ENCODE data around the gene PEX1.
A peak's percentile ranks its signal among the peaks of the same experiment; 100 is the strongest.
"Not testable (repeated sequence)": the region's sequence is repeated elsewhere in the genome, so short reads cannot be mapped to it uniquely, and the experiment has no call there.

The PEX1 gene

DNA sequence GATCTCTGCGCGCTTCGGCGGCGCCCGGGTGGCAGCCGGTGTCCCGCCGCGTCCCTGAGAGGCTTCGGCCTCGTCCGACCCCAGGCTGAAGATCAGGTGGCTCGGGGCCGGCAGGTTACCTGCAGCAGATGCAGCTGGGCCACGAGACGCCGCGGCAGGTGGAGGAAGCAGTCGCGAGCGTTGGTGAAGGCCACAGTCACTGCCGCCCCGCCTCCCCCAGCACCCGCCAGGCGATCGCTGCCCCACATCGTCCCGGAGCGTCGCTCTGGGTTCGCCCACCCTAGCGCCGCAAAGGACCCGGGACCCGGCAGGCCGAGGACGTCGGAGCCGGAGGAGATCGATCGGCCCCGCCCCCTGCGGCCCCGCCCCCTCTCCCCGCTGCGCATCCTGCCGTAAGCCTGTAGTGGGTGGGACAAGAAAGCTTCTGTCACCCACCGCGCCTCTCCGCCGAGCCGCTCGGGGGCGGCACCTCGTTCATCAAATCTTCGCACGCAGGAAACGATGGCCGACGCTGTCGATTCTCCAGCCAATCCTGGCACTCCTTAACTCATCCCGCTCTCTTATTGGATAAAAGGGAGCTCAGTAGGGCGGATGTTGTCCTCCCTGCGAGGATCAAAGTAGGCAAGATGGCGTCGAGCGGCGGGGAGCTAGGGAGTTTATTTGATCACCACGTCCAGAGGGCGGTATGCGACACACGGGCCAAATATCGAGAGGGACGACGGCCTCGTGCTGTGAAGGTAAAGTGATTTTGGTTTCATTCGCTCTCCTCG, at the start of gene PEX1, which contains the start of gene RBM48:
PEX1 (minus strand) TSS at position 333 of the 770 bp plus-strand sequence; CDS start at position 248, 85 bp downstream.
RBM48 (plus strand) TSS at position 608 of the 770 bp plus-strand sequence; CDS start at position 627, 19 bp downstream.
- DNase-seq (ENCODE audit: low read depth): peak; percentile 97

DNA sequence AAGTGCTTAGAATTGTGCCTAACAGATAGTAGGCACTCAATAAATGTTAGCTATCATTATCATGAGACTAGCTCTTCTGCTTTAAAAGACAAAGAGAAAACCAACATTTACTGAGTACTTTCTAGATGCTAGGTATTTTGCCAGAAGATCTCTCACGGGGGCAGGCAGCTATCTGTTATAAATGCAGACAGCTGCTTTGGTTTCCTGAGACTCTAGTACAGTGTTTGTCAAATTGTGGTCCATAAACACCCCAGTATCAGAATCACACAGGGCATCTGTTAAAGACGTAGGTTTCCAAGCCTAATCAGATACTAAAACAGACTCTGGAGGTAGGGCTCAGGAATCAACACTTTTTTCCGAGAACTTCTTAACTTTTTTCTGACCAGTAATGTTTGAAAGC, 48.0 kb upstream of the PEX1 start:
- DNase-seq (ENCODE audit: low read depth): no peak

DNA sequence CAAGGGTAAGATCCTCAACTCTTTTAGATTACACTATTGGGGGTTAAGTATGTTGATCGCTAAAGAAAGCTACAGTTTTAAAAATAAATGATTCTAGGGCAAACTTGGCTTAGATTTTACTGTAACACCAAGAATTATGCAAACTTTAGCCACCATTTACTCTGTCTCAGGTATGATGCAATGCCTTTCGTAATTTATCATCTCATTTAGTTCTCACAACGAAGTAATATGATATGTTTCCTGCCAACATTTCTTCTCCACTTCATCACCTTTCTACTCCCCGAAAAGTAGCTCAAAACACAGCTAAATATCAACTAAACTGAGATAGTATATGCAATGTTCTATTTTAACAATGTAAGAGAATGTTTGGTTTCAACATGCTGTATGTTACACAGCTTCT, 40.8 kb upstream of the PEX1 start:
- DNase-seq (ENCODE audit: low read depth): no peak

DNA sequence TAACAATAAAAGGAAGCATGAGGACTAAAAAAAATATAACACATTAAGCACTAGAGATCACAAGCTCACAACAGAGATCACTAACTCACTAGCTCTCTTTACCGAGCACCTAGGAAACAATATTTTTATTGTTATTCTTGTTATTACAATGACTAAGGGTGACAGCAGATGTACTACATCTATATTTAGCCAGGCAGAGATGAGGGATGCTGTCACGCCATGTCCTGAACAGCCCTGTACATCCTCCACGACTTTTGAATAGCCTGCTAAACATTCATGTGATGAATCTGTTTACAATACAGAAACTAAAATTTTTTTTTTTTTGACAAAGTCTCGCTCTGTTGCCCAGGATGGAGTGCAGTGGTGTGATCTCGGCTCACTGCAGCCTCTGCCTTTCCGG, 39.1 kb upstream of the PEX1 start:
- no peak for DNase-seq (ENCODE audit: low read depth)

DNA sequence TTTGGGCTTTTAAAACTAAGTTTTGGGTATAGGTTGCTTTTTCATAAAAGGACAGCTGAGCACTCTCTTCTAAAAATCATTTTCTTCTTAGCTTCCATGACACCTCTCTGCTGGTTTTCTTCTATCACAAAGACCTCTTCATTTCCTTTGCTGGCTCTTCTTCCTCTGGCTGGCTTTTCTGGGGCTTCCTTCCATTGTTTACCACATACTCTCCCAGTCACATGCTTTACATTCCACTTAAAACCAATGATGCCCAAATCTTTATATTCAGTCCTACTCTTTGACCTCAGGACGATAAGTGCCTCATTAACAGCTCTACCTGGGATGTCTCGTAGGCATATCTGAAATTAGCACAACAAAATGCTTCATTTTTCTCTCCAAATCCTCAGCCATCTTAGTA, 35.0 kb upstream of the PEX1 start:
- DNase-seq (ENCODE audit: low read depth): no peak

DNA sequence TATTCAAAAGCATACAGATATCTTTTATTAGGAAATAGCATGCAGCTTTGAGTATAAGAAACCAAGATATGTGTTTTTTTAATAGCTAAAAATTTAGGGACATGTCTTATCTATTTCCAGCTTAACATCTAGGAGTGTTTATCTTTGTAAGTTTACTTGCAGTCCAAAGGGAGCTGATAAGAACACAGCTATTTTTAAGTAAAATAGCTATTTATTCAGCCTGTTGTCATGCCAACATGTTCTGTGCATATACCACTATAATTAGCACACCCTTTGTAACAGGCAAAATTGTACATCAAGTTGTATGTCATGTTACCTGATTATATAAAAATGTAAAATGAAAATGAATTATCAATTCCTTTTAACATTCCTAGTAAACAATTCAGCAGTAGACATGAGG, 32.3 kb upstream of the PEX1 start:
- DNase-seq (ENCODE audit: low read depth): no peak

DNA sequence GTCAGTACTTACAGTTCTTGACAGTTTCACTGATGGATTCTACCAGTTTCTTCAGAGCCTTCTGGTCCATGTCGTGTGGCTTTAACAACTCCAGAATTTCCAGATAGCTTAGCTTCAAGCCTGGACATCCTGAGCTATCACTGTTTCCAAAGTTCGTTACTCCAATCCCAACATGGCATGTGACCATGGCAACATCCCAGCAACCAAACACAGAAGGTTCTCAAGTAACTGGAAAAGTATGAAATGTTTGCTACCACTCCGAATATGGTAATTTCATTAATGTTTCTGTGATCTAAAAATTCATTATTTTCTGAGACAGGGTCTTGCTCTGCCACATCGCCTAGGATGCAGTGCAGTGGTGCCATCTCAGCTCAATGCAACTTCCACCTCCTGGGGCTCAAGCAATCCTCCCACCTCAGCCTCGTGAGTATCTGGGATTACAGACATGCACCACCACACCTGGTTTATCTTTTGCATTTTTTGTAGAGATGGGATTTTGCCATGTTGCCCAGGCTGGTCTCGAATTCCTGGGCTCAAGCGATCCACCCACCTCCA, 29.6 kb upstream of the PEX1 start:
- DNase-seq (ENCODE audit: low read depth): no peak

DNA sequence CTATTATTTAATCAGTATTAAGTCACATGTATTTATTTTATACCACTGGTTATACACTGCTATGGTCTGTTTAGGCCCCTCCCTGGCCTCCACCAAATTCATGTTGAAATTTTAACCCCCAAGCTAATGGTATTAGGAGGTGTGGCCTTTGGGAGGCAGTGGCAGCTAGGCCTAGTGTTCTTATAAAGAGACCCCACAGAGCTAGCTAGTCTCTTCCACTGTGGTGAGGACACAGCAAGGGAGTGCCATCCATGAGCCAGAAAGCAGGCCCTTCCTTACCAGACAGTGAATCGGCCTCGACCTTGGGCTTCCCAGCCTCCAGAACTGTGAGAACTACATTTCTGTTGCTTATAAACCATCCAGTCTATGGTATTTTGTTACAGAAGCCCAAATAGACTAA, 28.9 kb upstream of the PEX1 start:
- DNase-seq (ENCODE audit: low read depth): no peak

DNA sequence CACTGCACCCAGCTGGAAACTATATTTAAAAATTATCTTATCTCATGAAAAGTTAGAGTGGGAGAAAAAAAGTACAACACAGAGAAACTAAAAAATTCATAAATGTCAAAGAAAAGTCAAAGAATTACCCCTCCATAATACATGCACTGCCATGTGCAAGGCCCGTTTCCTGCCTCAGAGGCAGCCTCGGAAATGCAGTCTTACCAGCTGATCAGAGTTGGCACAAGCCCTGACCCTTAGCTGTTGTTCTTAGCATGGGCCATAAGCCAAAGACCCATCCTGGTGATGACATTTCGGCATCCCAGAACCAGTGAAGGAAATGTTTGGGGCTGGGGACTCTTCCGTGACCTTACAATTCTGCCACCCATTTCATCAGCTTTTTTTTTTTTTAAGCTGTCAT, 21.9 kb upstream of the PEX1 start:
- DNase-seq (ENCODE audit: low read depth): no peak

DNA sequence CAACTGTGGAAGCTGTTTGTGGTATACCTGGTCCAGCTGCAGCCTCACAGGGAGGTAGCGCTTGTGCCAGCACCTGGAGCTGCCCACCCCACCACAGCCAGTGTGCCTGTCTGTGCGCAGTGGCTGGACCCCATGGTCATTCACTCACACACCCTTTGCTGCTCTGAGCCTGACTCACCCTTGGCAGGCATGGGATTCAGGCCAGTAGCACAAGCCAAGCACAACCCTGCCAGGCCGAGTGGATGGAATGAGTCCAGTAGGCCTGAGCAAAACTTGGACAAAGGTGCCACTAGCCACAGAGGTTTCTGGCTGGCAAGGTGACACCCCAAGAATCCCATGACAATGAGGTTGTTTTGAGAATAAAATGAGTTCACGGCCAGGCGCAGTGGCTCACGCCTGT, 19.3 kb upstream of the PEX1 start:
- DNase-seq (ENCODE audit: low read depth): no peak

DNA sequence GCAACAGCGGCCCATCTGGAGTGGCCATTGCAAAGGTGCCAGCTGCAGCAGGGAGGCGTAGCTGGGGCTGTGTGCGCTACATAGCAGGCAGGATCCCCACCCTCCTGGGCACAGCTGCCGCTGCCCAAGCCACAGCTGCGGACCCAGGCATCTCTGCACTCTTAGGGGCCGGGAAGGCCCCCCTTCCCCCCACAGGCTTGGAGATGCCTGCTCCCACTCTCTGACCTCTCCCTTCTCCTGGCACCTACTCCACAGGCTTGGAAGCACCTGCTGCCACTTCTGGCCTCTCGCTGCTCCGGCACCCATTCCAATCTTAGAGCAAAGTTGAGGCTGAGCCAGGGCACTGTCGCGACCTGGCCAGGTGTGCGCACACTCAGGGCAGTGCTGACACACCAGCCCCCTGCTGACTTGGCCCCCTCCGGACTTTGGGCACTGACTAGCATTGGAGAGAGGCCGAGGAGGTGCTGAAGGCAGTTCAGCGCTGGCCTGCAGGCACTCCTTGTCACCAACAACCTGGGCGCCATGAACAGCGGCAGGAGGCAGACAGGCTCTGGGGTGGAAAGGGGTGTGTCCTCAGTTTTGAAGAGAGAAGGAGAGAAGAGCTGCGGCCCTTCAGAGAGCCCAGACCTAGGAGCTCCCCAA, 18.7 kb upstream of the PEX1 start:
- DNase-seq (ENCODE audit: low read depth): no peak

DNA sequence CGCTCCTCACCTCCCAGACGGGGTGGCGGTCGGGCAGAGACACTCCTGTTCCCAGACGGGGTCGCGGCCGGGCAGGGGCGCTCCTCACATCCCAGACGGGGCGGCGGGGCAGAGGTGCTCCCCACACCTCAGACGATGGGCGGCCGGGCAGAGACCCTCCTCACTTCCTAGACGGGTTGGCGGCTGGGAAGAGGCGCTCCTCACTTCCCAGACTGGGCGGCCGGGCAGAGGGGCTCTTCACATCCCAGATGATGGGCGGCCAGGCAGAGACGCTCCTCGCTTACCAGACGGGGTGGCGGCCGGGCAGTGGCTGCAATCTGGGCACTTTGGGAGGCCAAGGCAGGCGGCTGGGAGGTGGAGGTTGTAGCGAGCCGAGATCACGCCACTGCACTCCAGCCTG, 16.8 kb upstream of the PEX1 start:
- not testable (repeated sequence) for DNase-seq (ENCODE audit: low read depth)

DNA sequence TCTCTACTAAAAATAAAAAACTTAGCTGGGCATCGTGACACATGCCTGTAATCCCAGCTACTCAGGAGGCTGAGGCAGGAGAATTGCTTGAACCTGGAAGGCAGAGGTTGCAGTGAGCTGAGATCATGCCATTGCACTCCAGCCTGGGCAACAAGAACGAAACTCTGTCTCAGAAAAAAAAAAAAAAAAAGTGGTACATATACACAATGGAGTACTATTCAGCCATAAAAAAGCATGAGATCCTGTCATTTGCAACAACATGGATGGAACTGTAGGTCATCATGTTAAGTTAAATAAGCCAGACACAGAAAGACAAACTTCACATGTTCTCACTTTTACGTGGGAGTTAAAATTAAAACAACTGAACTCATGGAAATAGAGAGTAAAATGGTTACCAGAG, 15.2 kb upstream of the PEX1 start:
- not testable (repeated sequence) for DNase-seq (ENCODE audit: low read depth)

DNA sequence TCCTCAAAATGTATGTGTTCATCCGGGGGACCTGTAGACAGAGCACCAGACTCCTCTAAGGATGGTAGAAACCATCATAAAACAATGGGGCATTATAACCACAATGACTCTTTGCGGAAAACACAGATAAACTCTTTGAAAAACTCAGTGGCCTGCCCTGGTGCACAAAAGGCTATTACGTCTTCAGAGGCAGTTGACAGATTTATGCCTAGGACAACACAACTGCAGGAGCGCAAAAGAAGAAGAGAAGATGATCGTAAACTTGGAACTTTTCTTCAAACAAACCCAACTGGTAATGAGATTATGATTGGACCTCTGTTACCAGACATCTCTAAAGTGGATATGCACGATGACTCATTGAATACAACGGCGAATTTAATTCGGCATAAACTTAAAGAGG, 6.3 kb upstream of the PEX1 start:
- no peak for DNase-seq (ENCODE audit: low read depth)

DNA sequence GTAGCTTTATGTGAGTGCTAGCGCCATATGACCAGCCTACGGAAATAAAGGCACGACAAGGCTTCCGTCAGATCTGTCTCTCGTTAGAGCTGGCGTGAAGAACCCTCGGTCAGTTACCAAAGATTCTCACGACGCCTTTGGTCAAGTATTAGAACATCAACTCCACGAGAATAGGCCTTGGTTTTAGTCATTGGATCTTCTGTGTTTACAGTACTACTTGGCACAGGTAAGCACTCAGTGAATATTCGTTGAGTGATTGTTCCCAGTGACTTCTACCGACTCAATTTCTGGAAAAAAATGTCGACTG, 591 bp upstream of the PEX1 start:
- DNase-seq (ENCODE audit: low read depth): no peak

DNA sequence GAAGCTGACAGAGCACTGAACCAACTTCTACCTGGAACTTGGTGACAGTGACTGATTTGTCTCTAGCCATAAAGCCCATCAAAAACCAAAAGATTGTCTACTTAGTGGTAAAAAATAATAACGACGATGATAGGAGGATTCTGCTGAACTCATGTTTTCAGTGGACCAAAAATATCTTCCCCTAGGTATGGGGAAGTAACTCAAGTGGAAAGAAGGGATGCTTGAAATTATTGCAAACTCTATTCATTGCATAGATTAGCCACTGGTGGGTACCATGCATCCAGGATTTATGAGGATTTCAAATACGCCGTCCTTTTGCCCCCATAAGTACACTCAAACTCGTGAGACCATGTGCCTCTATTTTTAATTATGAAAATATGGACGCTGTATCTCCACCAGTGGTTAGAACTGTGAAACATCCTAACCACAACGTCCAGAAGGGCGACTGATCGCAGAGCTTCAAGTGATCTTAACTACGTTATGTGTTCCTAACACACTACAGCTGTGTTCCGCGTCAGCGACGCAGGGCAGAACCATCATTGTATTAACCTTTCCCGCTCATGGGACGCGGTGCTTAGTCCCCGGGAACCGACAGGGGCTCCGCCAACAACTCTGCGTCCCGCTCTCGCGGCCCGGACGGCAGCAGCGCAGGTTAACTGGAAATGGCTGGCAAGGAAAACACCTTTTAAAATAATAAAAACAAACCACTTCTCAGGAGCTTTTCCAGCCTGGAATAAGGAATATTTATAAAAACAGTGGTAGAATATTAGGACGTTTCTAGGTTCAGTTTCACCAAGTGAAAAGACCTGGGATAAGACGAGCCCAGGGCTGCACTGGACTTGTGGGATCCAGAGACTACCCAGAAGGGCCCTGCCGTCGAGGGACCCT, 776 bp downstream of the PEX1 start:
- DNase-seq (ENCODE audit: low read depth): no peak

DNA sequence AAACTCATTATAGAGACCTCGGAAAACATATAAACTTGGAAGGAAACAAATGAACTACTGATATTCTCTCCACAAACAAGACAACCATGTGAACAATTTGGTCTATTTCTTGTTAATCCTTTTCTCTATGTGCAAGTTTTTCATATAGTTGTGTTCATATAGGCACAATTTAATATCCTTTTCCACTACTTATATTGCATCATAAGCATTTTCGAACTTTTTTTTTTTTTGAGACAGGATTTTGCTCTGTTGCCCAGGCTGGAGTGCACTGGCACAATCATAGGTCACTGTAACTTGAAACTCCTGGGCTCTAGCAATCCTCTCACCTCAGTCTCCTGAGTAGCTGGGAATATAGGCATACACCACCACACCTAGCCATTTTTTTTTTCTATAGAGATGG, 5.2 kb downstream of the PEX1 start:
- DNase-seq (ENCODE audit: low read depth): no peak

DNA sequence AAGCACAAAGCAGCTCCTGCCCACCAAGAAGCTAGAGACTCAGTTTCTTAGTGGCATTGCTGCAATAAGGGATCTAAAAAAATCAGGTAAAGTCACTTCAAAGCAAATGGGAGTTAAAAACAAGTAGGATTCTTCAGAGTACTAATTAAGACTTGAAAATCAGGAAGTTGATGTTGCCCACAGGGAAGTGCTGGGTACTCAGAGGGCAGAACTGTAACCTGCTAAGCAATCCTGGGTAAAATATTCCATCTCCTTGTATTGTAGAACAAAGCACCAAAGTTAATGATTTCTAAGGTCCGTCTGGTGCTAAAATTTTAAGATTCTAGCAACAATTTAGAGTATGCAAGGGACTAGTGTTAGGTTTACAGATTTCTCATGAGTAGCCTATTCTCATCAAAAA, 8.3 kb downstream of the PEX1 start:
- DNase-seq (ENCODE audit: low read depth): no peak

DNA sequence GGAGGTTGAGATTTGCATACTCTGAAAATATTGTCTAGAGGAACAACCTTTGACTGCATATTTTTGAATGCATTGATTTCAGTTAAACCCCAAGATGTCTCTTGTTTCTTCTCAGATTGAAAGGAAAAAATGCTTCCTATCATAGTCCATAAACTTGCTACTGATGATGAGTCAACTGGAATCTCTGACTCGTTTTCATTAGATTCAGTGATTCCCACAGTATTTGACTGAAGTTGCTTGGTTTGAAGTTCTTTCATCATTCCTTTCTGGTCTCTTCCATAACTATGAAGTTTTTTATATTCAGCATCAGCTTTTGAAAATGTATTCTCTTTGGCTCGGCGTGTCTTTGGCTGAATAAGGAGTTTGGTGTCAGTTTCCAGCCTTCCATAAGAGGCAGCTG, 10.7 kb downstream of the PEX1 start:
- peak; percentile 21 for DNase-seq (ENCODE audit: low read depth)

DNA sequence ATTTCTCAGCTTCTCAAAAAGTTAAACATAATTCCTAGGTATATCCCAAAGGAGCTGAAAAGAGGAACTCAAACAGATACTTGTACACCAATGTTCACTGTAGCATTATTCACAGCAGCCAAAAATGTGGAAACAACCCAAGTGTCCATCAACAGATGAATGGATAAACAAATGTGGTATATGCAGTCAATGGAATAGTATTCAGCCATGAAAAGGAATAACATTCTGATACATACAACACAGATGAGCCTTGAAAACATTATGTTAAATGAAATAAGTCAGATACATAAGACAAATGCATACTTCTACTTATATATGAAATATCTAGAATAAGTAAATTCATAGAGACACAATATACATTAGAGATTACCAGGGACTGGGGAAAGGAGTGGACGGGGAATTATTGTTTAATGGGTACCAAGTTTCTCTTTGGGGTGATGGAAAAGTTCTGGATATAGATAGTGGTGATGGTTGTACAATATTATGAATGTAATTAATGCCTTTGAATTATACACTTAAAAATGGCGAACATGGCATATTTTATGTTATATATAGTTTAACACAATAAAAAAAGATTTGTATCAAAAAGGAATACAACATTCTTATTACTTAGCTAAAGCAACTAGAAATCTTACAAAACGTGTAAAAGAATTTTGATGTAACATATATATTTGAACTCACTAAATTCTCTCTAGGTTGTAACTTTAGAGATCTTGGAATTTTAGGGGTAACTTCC, 15.0 kb downstream of the PEX1 start:
- no peak for DNase-seq (ENCODE audit: low read depth)

DNA sequence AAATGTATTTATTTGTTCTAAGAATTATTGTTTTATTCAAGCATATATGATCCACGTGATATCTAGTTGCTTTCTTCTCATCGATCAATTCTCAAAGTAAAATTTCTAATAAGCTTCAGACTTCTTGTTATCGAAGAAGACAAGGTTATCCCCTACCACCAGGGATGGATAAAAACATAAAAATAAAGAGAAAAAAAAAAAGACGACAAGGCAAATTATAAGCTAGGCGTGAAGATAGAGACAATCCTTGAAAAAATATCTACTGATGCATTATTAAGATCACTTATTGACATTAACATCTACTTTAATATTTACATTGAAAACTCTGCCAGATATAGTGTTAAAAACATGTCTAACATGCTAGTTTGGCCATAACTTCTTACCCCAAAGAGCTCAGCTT, 19.4 kb downstream of the PEX1 start:
- DNase-seq (ENCODE audit: low read depth): no peak

DNA sequence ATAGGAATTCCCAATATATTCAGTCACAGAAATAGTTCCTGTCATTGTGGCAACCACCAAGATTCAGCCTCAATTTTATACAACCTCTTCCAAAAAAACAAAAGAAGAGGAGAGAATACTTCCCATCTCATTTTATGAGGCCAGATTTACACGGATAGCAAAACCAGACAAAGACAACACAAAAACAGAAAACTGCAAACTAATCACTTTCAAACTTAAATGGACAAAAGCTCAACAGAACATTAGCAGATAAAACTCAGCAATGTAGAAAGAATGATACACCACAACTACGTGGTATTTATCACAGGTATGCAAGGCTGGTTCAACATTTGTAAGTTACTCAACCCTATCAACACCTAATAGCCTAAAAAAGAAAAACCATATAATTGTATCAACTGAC, 22.0 kb downstream of the PEX1 start:
- DNase-seq (ENCODE audit: low read depth): no peak
